OCI-LY1 (cell line): Measurements from ENCODE around the gene FITM2.

Experiments
- H2AFZ ChIP-seq: fragments of 200-600 bp; sonication (generic), shearing (Covaris generic); 2 replicates; pipeline ENCODE4 v1.6.0; 2014; ENCODE audit warnings: antibody characterized with exemption, mild to moderate bottlenecking, low read length
- H3F3A ChIP-seq: fragments of 200-600 bp; sonication (generic), shearing (Covaris generic); 2 replicates; pipeline ENCODE4 v1.6.0; 2014; ENCODE audit warnings: mild to moderate bottlenecking, antibody characterized with exemption, low read length, moderate library complexity; ENCODE audit not compliant: insufficient read depth
- H3K27ac ChIP-seq: fragments of 200-600 bp; sonication (generic); 2 replicates; pipeline ENCODE4 v1.5.1; 2014; ENCODE audit warnings: low read length, mixed run types, mild to moderate bottlenecking, low read depth; ENCODE audit not compliant: poor library complexity, severe bottlenecking
- H3K27me3 ChIP-seq: fragments of 200-600 bp; sonication (generic); 2 replicates; pipeline ENCODE4 v1.6.0; 2014; ENCODE audit warnings: antibody characterized with exemption, mild to moderate bottlenecking, low read length, moderate library complexity; ENCODE audit not compliant: insufficient read depth
- H3K36me3 ChIP-seq: fragments of 200-600 bp; sonication (generic); 2 replicates; pipeline ENCODE4 v1.6.1; 2014; ENCODE audit warnings: mild to moderate bottlenecking, antibody characterized with exemption, low read length, moderate library complexity, mixed read lengths; ENCODE audit not compliant: insufficient read depth
- H3K4me1 ChIP-seq: fragments of 200-600 bp; sonication (generic); 2 replicates; pipeline ENCODE4 v1.5.1; 2014; ENCODE audit warnings: mild to moderate bottlenecking, low read length, moderate library complexity; ENCODE audit not compliant: insufficient read depth, severe bottlenecking
- H3K4me2 ChIP-seq: fragments of 200-600 bp; sonication (generic), shearing (Covaris generic); 2 replicates; pipeline ENCODE4 v1.6.1; 2014; ENCODE audit warnings: low read length
- H3K4me3 ChIP-seq: fragments of 200-600 bp; sonication (generic); 2 replicates; pipeline ENCODE4 v1.5.1; 2014; ENCODE audit warnings: low read length, low read depth, mild to moderate bottlenecking, mixed read lengths; ENCODE audit not compliant: poor library complexity, severe bottlenecking
- H3K79me2 ChIP-seq: fragments of 200-600 bp; shearing (Covaris generic); 2 replicates; pipeline ENCODE4 v1.6.1; 2016; ENCODE audit warnings: mixed run types, low read length, mixed read lengths; ENCODE audit not compliant: insufficient read depth
- H3K9ac ChIP-seq: fragments of 200-600 bp; sonication (generic), shearing (Covaris generic); 2 replicates; pipeline ENCODE4 v1.6.1; 2014; ENCODE audit warnings: mild to moderate bottlenecking, low read length, mixed read lengths
- H3K9me2 ChIP-seq: fragments of 200-600 bp; sonication (generic), shearing (Covaris generic); 2 replicates; pipeline ENCODE4 v1.6.1; 2014; ENCODE audit warnings: low read depth, mild to moderate bottlenecking, low read length, mixed read lengths
- H3K9me3 ChIP-seq: fragments of 200-600 bp; shearing (Covaris generic); 2 replicates; pipeline ENCODE4 v1.6.1; 2014; ENCODE audit warnings: low read length, mixed read lengths
- H4K20me1 ChIP-seq: fragments of 200-600 bp; sonication (generic), shearing (Covaris generic); 2 replicates; pipeline ENCODE4 v1.6.0; 2016; ENCODE audit warnings: mild to moderate bottlenecking, low read length; ENCODE audit not compliant: insufficient read depth
- CTCF ChIP-seq: fragments of 200-600 bp; sonication (generic), shearing (Covaris generic); IDR thresholded peaks from 2 replicates; pipeline ENCODE4 v1.5.1; 2017; ENCODE audit warnings: mild to moderate bottlenecking, antibody characterized with exemption, low read length, moderate library complexity, mixed read lengths
- EZH2 ChIP-seq: fragments of 200-600 bp; sonication (generic), shearing (Covaris generic); IDR thresholded peaks from 2 replicates; pipeline ENCODE4 v1.8.0; 2017; ENCODE audit warnings: borderline replicate concordance, mixed run types, mild to moderate bottlenecking, antibody characterized with exemption, low read length, moderate library complexity, mixed read lengths

FITM2 gene

GRCh38 chr20:44336725-44337380 is 25.9 kb upstream of the FITM2 start, which contains the start of gene R3HDML:
R3HDML (plus strand) TSS chr20:44337043; CDS start chr20:44337158, 115 bp downstream.
- no peaks in the 10 kb centered on the region; the same call in 1 of the 2 replicates for H3K27me3 ChIP-seq

GRCh38 chr20:44336086-44336485 is 25.1 kb upstream of the FITM2 start:
- Histone ChIP-seq H3K9ac (no peak overlapping the region), H3K9me3 (no peaks in the 10 kb centered on the region), H4K20me1 (no peaks in the 10 kb centered on the region), H3K79me2 (no peaks in the 10 kb centered on the region), H3K4me1 (no peaks in the 10 kb centered on the region), H2AFZ (no peak overlapping the region), H3K4me3 (no peak overlapping the region), H3K36me3 (no peaks in the 10 kb centered on the region), H3K4me2 (no peak overlapping the region), H3K27me3 (no peaks in the 10 kb centered on the region; the same call in 1 of the 2 replicates), H3F3A (no peaks in the 10 kb centered on the region), H3K27ac (no peak overlapping the region), H3K9me2 (no peaks in the 10 kb centered on the region)
- TF ChIP-seq CTCF = no peak
- TF ChIP-seq EZH2 = no peak

More at GRCh38 chr20:44336725-44337380, 25.9 kb upstream of the FITM2 start, which contains the start of gene R3HDML:
- no peaks in the 10 kb centered on the region for H3K4me1 ChIP-seq
- no peak within 1 kb of the TSS for H3K4me2 ChIP-seq
- no peaks in the 10 kb centered on the region for H4K20me1 ChIP-seq
- H3K4me3 ChIP-seq = no peak within 1 kb of the TSS
- H3K27ac ChIP-seq = no peak within 1 kb of the TSS
- H3K79me2 ChIP-seq = no peaks in the 10 kb centered on the region
- TF ChIP-seq CTCF (no peak), EZH2 (no peak)
- no peaks in the 10 kb centered on the region for H3F3A ChIP-seq
- H3K9ac ChIP-seq = no peak within 1 kb of the TSS
- H2AFZ ChIP-seq = no peak within 1 kb of the TSS
- H3K9me2 ChIP-seq = no peaks in the 10 kb centered on the region
- no peaks in the 10 kb centered on the region for H3K36me3 ChIP-seq
- H3K9me3 ChIP-seq = no peaks in the 10 kb centered on the region

GRCh38 chr20:44335675-44336074 is 24.7 kb upstream of the FITM2 start:
- no peaks in the 10 kb centered on the region for H3K9me3 ChIP-seq
- TF ChIP-seq EZH2 (no peak), CTCF (no peak)
- H3K9ac ChIP-seq = no peak overlapping the region
- H3K36me3 ChIP-seq = no peaks in the 10 kb centered on the region
- H3F3A ChIP-seq = no peaks in the 10 kb centered on the region
- no peaks in the 10 kb centered on the region; the same call in 1 of the 2 replicates for H3K27me3 ChIP-seq
- H3K4me3 ChIP-seq = no peak overlapping the region
- H3K79me2 ChIP-seq = no peaks in the 10 kb centered on the region
- no peak overlapping the region for H3K27ac ChIP-seq
- H3K4me1 ChIP-seq = no peaks in the 10 kb centered on the region
- H3K4me2 ChIP-seq = no peak overlapping the region
- H2AFZ ChIP-seq = no peak overlapping the region
- H3K9me2 ChIP-seq = no peaks in the 10 kb centered on the region
- no peaks in the 10 kb centered on the region for H4K20me1 ChIP-seq
